SKM-1 (cell line): Measurements from ENCODE around the gene HIC2.
"Not testable (repeated sequence)": the region's sequence is repeated elsewhere in the genome, so short reads cannot be mapped to it uniquely, and the experiment has no call there.

Source experiments
- DNase-seq: peaks from one replicate; lab custom pipeline; 2025; ENCODE audit not compliant: unreplicated experiment; lab: John Stamatoyannopoulos, UW

HIC2 gene

GRCh38 chr22:21449531-21450319 lies 32.6 kb downstream of the HIC2 start:
- DNase-seq, result no peak

GRCh38 chr22:21450320-21450831 lies 33.2 kb downstream of the HIC2 start:
- DNase-seq, result no peak

GRCh38 chr22:21450858-21451353 lies 33.7 kb downstream of the HIC2 start:
- no peak for DNase-seq

- DNase-seq, result no peak
These were observed 34.7 kb downstream of the HIC2 start for GRCh38 chr22:21451545-21452520.

- not testable (repeated sequence) for DNase-seq
These were observed 35.5 kb downstream of the HIC2 start for GRCh38 chr22:21452666-21453065.

- not testable (repeated sequence) for DNase-seq
These were observed 37.8 kb downstream of the HIC2 start for GRCh38 chr22:21454998-21455333.

- DNase-seq, result no peak
These were observed 38.3 kb downstream of the HIC2 start for GRCh38 chr22:21455334-21456089.

GRCh38 chr22:21457023-21457787 lies 40.0 kb downstream of the HIC2 start:
- no peak for DNase-seq

- DNase-seq, result not testable (repeated sequence)
These were observed 45.5 kb downstream of the HIC2 start for GRCh38 chr22:21462672-21463071.

GRCh38 chr22:21467337-21468193 lies 50.4 kb downstream of the HIC2 start, which contains the start of gene TMEM191C:
TMEM191C (plus strand) TSS chr22:21467387; CDS start chr22:21467460, 73 bp downstream.
- not testable (repeated sequence) for DNase-seq

- not testable (repeated sequence) for DNase-seq
These were observed 51.3 kb downstream of the HIC2 start for GRCh38 chr22:21468194-21469096.

- DNase-seq, result not testable (repeated sequence)
These were observed 52.2 kb downstream of the HIC2 start for GRCh38 chr22:21469097-21469994.

- DNase-seq, result not testable (repeated sequence)
These were observed 55.8 kb downstream of the HIC2 start for GRCh38 chr22:21472984-21473383.

GRCh38 chr22:21473664-21474063 lies 56.5 kb downstream of the HIC2 start:
- not testable (repeated sequence) for DNase-seq

GRCh38 chr22:21484039-21484438 lies 66.9 kb downstream of the HIC2 start:
- DNase-seq, result not testable (repeated sequence)

GRCh38 chr22:21487723-21488122 lies 70.6 kb downstream of the HIC2 start:
- DNase-seq, result not testable (repeated sequence)

GRCh38 chr22:21489149-21489680 lies 72.0 kb downstream of the HIC2 start:
- DNase-seq, result not testable (repeated sequence)
